Suprapubic skin (tissue), 4 donors: ENCODE results near the gene CXCL14. TPM values are rescaled to one million over a fixed set of nuclear protein-coding genes. Genes with fewer than 3 reads are reported as not detected.

Experiments
- DNase-seq, 2 donors: peaks; one replicate each; pipeline ENCODE4 v3.0.0-alpha.2; 2019; ENCODE audit warnings: low spot score in 2 of 2
- H3K27ac ChIP-seq: fragments of 200-600 bp; sonication (generic); one replicate; pipeline ENCODE4 v1.5.1; 2019
- H3K27me3 ChIP-seq: fragments of 200-600 bp; sonication (generic); one replicate; pipeline ENCODE4 v1.5.1; 2019
- H3K36me3 ChIP-seq: fragments of 200-600 bp; sonication (generic); one replicate; pipeline ENCODE4 v1.5.1; 2019
- H3K4me1 ChIP-seq: fragments of 200-600 bp; sonication (generic); one replicate; pipeline ENCODE4 v1.5.1; 2019
- H3K4me3 ChIP-seq: fragments of 200-600 bp; sonication (generic); one replicate; pipeline ENCODE4 v1.5.1; 2019; ENCODE audit warnings: mild to moderate bottlenecking
- H3K9me3 ChIP-seq: fragments of 200-600 bp; sonication (generic); one replicate; pipeline ENCODE4 v1.5.1; 2019
- EP300 ChIP-seq: sonication (generic); formaldehyde crosslinking; IDR thresholded peaks from one replicate; pipeline ENCODE4 v1.6.1; 2017; ENCODE audit warnings: antibody characterized with exemption
- POLR2A ChIP-seq, 2 donors: fragments of 450-650 bp; IDR thresholded peaks; one replicate each; pipeline ENCODE4 v1.6.1; 2017; ENCODE audit warnings: antibody characterized with exemption in 2 of 2, mild to moderate bottlenecking in 2 of 2, moderate library complexity in 2 of 2
- POLR2AphosphoS5 ChIP-seq, 3 donors: sonication (generic); formaldehyde crosslinking; IDR thresholded peaks; one replicate each; pipeline ENCODE4 v1.6.1; 2017; ENCODE audit warnings: antibody characterized with exemption in 3 of 3
- WGBS: methylation state at CpG from one replicate; pipeline ENCODE4 v1.1.5; 2018; 5-methylcytosine and 5-hydroxymethylcytosine counted together
- total RNA-seq, 4 donors: library from RNA; depleted of rRNA; stranded (reverse); fragments of >200 nt; gene quantifications; one replicate each; pipeline ENCODE4 v1.1.0, GENCODE V29; 2016
- TF ChIP-seq, protein P1 (sequence below), 2 donors: fragments of 200-600 bp in 1 of 2; fragments of 450-650 bp in 1 of 2; sonication (generic) in 1 of 2; IDR thresholded peaks; one replicate each; pipeline ENCODE4 v1.5.1; 2016 to 2019; ENCODE audit warnings: antibody characterized with exemption in 2 of 2, mild to moderate bottlenecking in 1 of 2, moderate library complexity in 1 of 2

Gene CXCL14
- total RNA-seq, 4 donors from 2014 or later = 247 to 781 (median 334) TPM

DNA sequence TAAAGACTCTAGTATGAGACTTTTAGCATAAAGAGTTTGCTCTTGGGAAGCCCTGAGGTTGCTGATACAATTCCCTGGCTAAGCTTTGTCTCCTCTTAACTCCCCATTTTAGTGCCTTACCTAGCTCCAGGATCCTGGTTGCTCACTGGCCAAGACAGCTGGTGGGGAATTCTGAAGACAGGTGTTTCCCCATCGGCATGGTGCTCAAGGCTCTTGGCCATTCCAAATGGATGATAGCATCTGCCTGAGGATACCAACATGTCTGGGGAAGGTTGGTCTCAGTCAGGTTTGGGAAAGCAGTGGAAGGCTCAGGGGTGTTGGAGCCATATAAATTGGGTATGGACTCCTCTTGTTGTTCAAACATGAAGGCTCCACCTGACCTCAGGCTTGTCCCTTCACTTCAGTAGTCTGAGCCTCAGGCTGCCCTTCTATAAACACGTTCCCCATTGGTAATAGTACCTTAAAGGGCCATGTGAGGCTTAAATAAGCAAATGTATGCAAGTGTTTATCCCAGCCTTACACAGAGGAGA is 44.5 kb upstream of the CXCL14 start:
- no peak for DNase-seq
- Histone ChIP-seq H3K4me3 (no peak overlapping the region), H3K4me1 (no peaks in the 10 kb centered on the region), H3K27me3 (no peaks in the 10 kb centered on the region), H3K27ac (no peak overlapping the region), H3K9me3 (no peaks in the 10 kb centered on the region), H3K36me3 (no peaks in the 10 kb centered on the region)
- WGBS = 83% methylated on average over 2 of the region's 2 CpGs
- TF ChIP-seq POLR2AphosphoS5 (IDR thresholded peaks at IDR 0.05) (no peak), EP300 (no peak), POLR2A (IDR thresholded peaks at IDR 0.05) (no peak)
- TF ChIP-seq, protein P1, sequence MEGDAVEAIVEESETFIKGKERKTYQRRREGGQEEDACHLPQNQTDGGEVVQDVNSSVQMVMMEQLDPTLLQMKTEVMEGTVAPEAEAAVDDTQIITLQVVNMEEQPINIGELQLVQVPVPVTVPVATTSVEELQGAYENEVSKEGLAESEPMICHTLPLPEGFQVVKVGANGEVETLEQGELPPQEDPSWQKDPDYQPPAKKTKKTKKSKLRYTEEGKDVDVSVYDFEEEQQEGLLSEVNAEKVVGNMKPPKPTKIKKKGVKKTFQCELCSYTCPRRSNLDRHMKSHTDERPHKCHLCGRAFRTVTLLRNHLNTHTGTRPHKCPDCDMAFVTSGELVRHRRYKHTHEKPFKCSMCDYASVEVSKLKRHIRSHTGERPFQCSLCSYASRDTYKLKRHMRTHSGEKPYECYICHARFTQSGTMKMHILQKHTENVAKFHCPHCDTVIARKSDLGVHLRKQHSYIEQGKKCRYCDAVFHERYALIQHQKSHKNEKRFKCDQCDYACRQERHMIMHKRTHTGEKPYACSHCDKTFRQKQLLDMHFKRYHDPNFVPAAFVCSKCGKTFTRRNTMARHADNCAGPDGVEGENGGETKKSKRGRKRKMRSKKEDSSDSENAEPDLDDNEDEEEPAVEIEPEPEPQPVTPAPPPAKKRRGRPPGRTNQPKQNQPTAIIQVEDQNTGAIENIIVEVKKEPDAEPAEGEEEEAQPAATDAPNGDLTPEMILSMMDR (IDR thresholded peaks at IDR 0.05) = no peak

DNA sequence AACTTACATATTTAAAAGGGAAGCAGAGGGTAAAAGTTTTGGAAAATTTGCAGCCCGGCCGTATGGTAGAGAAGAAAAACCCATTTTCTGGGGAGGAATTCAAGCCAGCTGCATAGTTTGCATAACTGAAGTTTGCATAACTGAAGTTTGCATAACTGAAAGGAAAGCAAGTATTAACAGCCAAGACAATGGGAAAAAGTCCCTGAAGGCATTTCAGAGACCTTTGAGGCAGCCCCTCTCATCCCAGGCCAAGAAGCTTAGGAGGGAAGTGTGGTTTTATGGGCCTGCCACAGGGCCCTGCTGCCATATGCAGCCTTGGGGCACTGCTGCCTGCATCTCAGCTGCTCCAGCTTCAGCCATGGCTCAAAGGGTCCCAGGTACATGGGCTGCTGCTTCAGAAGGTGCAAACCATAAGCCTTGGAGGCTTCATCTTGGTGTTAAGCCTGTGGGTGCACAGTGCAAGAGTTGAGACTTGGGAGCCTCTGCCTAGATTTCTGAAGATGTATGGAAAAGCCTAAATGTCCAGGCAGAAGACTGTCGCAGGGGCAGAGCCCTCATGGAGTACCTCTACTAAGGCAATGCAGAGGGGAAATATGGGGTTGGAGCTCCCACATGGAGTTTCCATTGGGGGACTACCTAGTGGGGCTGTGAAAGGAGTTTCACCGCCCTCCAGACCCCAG is 36.9 kb upstream of the CXCL14 start:
- no peaks in the 10 kb centered on the region for H3K27me3 ChIP-seq
- H3K27ac ChIP-seq = no peak overlapping the region
- no peaks in the 10 kb centered on the region for H3K9me3 ChIP-seq
- WGBS = 78% methylated on average over 4 of the region's 4 CpGs
- no peak for TF ChIP-seq EP300
- TF ChIP-seq POLR2A (IDR thresholded peaks at IDR 0.05) = no peak
- TF ChIP-seq, protein P1 (IDR thresholded peaks at IDR 0.05) = no peak
- no peak for TF ChIP-seq POLR2AphosphoS5 (IDR thresholded peaks at IDR 0.05)
- H3K36me3 ChIP-seq = no peaks in the 10 kb centered on the region
- no peak for DNase-seq
- H3K4me1 ChIP-seq = no peaks in the 10 kb centered on the region
- H3K4me3 ChIP-seq = no peak overlapping the region

DNA sequence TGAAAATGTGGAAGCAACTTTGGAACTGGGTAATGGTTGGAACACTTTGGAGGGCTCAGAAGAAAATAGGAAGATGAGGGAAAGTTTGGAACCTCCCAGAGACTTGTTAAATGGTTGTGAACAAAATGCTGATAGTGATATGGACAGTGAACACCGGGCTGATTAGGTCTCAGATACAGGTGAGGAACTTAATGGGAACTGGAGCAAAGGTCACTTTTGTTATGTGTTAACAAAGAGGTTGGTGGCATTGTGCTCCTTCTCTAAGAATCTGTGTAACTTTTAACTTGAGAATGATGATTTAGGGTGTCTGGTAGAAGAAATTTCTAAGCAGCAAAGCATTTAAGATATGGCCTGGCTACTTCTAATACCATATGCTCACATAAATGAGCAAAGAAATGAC is 36.4 kb upstream of the CXCL14 start:
- no peak for TF ChIP-seq EP300
- TF ChIP-seq POLR2AphosphoS5 (IDR thresholded peaks at IDR 0.05) = no peak
- TF ChIP-seq POLR2A (IDR thresholded peaks at IDR 0.05) = no peak
- TF ChIP-seq, protein P1 (IDR thresholded peaks at IDR 0.05) = no peak
- Histone ChIP-seq H3K27me3 (no peaks in the 10 kb centered on the region), H3K4me1 (peaks cover 4% of the 10 kb centered on the region), H3K9me3 (no peaks in the 10 kb centered on the region), H3K4me3 (no peak overlapping the region), H3K36me3 (no peaks in the 10 kb centered on the region), H3K27ac (no peak overlapping the region)
- DNase-seq = no peak
- WGBS = 89% methylated on average over 1 of the region's 1 CpG

DNA sequence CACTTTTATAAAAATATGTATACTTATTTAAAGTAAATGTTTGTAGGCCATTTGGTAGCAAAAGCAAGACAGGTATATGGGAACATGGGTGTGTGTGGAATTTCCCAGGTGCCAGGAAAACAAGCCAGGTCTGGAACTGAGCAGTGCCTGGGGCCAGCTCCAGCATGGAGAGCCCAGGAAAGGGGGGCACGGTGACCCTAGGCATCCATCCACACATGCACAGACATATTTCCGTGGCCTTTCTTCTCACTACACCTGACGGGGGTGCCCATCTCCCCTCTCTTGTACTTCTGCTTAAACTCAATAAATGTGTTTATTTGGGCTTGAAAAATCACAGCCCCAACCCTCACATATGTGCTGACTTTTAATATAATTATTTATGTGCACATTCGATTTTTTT is 31.2 kb upstream of the CXCL14 start:
- no peak overlapping the region for H3K4me3 ChIP-seq
- H3K27ac ChIP-seq = no peak overlapping the region
- H3K9me3 ChIP-seq = no peaks in the 10 kb centered on the region
- H3K4me1 ChIP-seq = peaks cover 15% of the 10 kb centered on the region
- TF ChIP-seq POLR2AphosphoS5 (IDR thresholded peaks at IDR 0.05) (no peak), EP300 (no peak), POLR2A (IDR thresholded peaks at IDR 0.05) (no peak)
- TF ChIP-seq, protein P1 (IDR thresholded peaks at IDR 0.05) = no peak
- H3K36me3 ChIP-seq = no peaks in the 10 kb centered on the region
- no peaks in the 10 kb centered on the region for H3K27me3 ChIP-seq
- DNase-seq = peak in 1 of 2 donors; percentile 65
- 44% methylated on average over 4 of the region's 4 CpGs for WGBS

DNA sequence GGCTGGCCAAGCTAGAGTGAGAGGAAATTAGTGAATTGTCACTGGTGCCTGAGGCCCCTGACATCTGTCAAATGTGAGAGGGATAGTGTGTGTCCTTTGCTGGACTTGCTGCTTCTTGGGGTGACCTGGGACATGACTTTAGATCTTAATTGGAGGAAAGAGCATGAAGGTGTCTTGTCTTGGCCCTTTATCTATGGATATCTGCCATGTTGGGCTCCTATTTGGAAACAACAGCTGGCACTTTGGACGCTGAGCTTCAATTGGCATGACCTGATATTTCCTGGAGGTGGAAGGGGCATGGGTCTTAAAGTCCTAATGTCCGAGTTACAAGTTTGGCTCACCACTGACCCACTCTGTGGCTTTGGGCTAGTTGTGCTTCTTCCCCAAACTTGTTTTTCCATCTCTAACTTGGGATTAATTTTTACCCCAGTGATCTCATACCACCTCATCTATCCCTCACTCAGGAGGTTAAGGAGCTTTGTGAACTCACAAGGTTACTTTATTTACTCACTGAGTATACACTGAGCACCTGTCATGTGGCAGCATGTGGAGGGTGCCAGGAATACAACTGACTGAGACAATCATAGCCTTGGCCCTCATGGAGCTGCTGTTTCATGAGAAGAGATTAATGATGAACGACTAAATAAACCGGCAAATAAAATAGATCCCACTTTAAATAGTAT is 30.1 kb upstream of the CXCL14 start:
- WGBS = 71% methylated on average over 4 of the region's 4 CpGs
- Histone ChIP-seq H3K27ac (no peak overlapping the region), H3K36me3 (no peaks in the 10 kb centered on the region), H3K27me3 (no peaks in the 10 kb centered on the region), H3K4me3 (no peak overlapping the region), H3K9me3 (no peaks in the 10 kb centered on the region), H3K4me1 (peaks cover 20% of the 10 kb centered on the region)
- no peak for DNase-seq
- TF ChIP-seq POLR2AphosphoS5 (IDR thresholded peaks at IDR 0.05) (no peak), EP300 (no peak), POLR2A (IDR thresholded peaks at IDR 0.05) (no peak)
- TF ChIP-seq, protein P1 (IDR thresholded peaks at IDR 0.05) = no peak
